Adrenal gland (tissue), 12 donors: Measurements from ENCODE around the gene SLC30A9. TPM values are rescaled to one million over a fixed set of nuclear protein-coding genes. Genes with fewer than 3 reads are reported as not detected.

Source experiments
- DNase-seq, 7 donors: peaks; one replicate each; pipeline ENCODE4 v3.0.0-alpha.2; 2019 to 2020
- H3K27ac ChIP-seq, 5 donors: fragments of 200-600 bp; sonication (generic) in 4 of 5; 1 replicate in 3 of 5; 2 replicates in 2 of 5; pipeline versions ENCODE4 v1.5.1 to v1.8.0; 2016 to 2020; ENCODE audit warnings: mild to moderate bottlenecking in 1 of 5
- H3K27me3 ChIP-seq: fragments of 200-600 bp; 2 replicates; pipeline ENCODE4 v1.8.0; 2021
- H3K36me3 ChIP-seq, 2 donors: fragments of 200-600 bp; replicated peaks in 1 of 2; 1 replicate in 1 of 2; 2 replicates in 1 of 2; pipeline versions ENCODE4 v1.5.1 to v1.8.0; 2018 to 2022
- H3K4me1 ChIP-seq, 2 donors: fragments of 200-600 bp; replicated peaks in 1 of 2; 1 replicate in 1 of 2; 2 replicates in 1 of 2; pipeline versions ENCODE4 v1.5.1 to v1.8.0; 2018 to 2021
- H3K4me3 ChIP-seq, 4 donors: fragments of 200-600 bp; sonication (generic) in 3 of 4; one replicate each; pipeline ENCODE4 v1.5.1; 2016 to 2018
- H3K9me3 ChIP-seq, 3 donors: fragments of 200-600 bp; sonication (generic) in 1 of 3; replicated peaks in 1 of 3; 1 replicate in 2 of 3; 2 replicates in 1 of 3; pipeline versions ENCODE4 v1.5.1 to v1.8.0; 2016 to 2021
- POLR2A ChIP-seq, 2 donors: fragments of 450-650 bp; IDR thresholded peaks; one replicate each; pipeline ENCODE4 v1.6.1; 2017; ENCODE audit warnings: antibody characterized with exemption in 2 of 2, mild to moderate bottlenecking in 2 of 2, moderate library complexity in 1 of 2
- WGBS, 4 donors: extraction: QIAGEN DNeasy Blood & Tissue Kit in 2 of 4; methylation state at CpG; one replicate each; pipeline versions ENCODE4 v1.1.5 to v1.1.7; 2013 to 2017; 5-methylcytosine and 5-hydroxymethylcytosine counted together
- intact Hi-C, 2 donors: fragments of 100-400 bp; cut with DNase I; formaldehyde crosslinking; loops; one replicate each; pipeline versions ENCODE4 v1.14.1 to v1.15.0; 2022 to 2023
- polyA plus RNA-seq, 3 donors: library from polyadenylated mRNA; stranded (reverse); fragments of 200-250 nt in 2 of 3; fragments of 350-450 nt in 1 of 3; fragmentation: Illumina TruSeq in 1 of 3; extraction: RNeasy Lipid Tissue Mini Kit (QIAGEN cat#74804) in 1 of 3; gene quantifications; one replicate each; pipeline ENCODE4 v1.2.3, GENCODE V29; 2013 to 2014
- total RNA-seq, 9 donors: library from RNA; depleted of rRNA in 4 of 9; stranded (reverse); fragments of >200 nt in 4 of 9; fragments of 120-200 nt in 1 of 9; fragmentation: NEBNext Ultra II Directional in 1 of 9; extraction: Animal tissue kit (Norgen Biotek cat#: 25700) in 1 of 9; gene quantifications; one replicate each; pipeline versions ENCODE4 v1.1.0 to v1.2.4, GENCODE V29; 2013 to 2023
- TF ChIP-seq, protein P1 (sequence below), 6 experiments: fragments of 450-650 bp in 4 of 6; fragments of 200-600 bp in 2 of 6; sonication (generic) in 1 of 6; IDR thresholded peaks; 1 replicate in 5 of 6; 2 replicates in 1 of 6; pipeline versions ENCODE4 v1.5.1 to v1.8.0; 2016 to 2021; ENCODE audit warnings: antibody characterized with exemption in 6 of 6, mild to moderate bottlenecking in 2 of 6, moderate library complexity in 1 of 6
- donor health status: healthy with polysubstance abuse.
- donor health status: Bipolar disorder and iron deficiency.
- donor health status: DM: yes; HTN: yes; CAD: no.
- donor health status: DM: no; HTN: no; CAD: no.
- donor health status: DM: no; HTN: no; CAD: no.
- donor health status: DM: yes; HTN: yes; CAD: no.

SLC30A9 gene
- total and polyA plus RNA-seq, 12 donors, result 12.5 to 157 (median 72.9) TPM

GRCh38 chr4:41964401-41964800 is 25.9 kb upstream of the SLC30A9 start:
- intact Hi-C loops, result no loop called here
- no peaks in the 10 kb centered on the region for H3K36me3 ChIP-seq
- H3K27ac ChIP-seq, result no peak overlapping the region
- H3K27me3 ChIP-seq, result no peaks in the 10 kb centered on the region
- no peaks in the 10 kb centered on the region for H3K4me1 ChIP-seq
- no peaks in the 10 kb centered on the region for H3K9me3 ChIP-seq
- DNase-seq, result no peak
- TF ChIP-seq, protein P1, sequence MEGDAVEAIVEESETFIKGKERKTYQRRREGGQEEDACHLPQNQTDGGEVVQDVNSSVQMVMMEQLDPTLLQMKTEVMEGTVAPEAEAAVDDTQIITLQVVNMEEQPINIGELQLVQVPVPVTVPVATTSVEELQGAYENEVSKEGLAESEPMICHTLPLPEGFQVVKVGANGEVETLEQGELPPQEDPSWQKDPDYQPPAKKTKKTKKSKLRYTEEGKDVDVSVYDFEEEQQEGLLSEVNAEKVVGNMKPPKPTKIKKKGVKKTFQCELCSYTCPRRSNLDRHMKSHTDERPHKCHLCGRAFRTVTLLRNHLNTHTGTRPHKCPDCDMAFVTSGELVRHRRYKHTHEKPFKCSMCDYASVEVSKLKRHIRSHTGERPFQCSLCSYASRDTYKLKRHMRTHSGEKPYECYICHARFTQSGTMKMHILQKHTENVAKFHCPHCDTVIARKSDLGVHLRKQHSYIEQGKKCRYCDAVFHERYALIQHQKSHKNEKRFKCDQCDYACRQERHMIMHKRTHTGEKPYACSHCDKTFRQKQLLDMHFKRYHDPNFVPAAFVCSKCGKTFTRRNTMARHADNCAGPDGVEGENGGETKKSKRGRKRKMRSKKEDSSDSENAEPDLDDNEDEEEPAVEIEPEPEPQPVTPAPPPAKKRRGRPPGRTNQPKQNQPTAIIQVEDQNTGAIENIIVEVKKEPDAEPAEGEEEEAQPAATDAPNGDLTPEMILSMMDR (IDR thresholded peaks at IDR 0.05), result no peak
- no peak for TF ChIP-seq POLR2A (IDR thresholded peaks at IDR 0.05)
- WGBS, 4 donors, result 86 to 100% (median 94%) methylated on average over 1 of the region's 1 CpG
- H3K4me3 ChIP-seq, result no peak overlapping the region

DNA sequence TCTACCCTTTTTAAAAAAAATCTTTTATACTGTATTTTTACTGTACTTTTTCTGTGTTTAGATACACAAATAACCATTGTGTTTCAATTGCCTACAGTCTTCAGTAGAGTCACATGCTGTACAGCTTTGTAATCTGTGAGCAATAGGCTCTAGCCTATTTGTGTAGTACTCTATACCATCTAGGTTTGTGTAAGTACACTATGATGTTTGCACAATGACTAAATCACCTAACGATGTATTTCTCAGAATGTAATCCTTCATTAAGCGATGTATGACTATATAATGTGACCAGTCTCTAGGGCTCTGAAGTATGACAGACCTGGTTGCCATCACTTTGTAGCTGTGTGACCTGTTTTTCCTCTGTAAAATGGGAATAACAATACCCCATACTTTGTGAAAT is 22.9 kb upstream of the SLC30A9 start:
- intact Hi-C loops, result no loop called here
- TF ChIP-seq POLR2A (IDR thresholded peaks at IDR 0.05), result no peak
- TF ChIP-seq, protein P1 (IDR thresholded peaks at IDR 0.05), result no peak
- DNase-seq, result no peak
- no peak overlapping the region for H3K27ac ChIP-seq
- no peaks in the 10 kb centered on the region for H3K27me3 ChIP-seq
- no peaks in the 10 kb centered on the region for H3K4me1 ChIP-seq
- H3K4me3 ChIP-seq, result no peak overlapping the region
- H3K9me3 ChIP-seq, result no peaks in the 10 kb centered on the region
- no peaks in the 10 kb centered on the region for H3K36me3 ChIP-seq
- 91 to 100% (median 97%) methylated on average over 2 of the region's 2 CpGs for WGBS, 4 donors

DNA sequence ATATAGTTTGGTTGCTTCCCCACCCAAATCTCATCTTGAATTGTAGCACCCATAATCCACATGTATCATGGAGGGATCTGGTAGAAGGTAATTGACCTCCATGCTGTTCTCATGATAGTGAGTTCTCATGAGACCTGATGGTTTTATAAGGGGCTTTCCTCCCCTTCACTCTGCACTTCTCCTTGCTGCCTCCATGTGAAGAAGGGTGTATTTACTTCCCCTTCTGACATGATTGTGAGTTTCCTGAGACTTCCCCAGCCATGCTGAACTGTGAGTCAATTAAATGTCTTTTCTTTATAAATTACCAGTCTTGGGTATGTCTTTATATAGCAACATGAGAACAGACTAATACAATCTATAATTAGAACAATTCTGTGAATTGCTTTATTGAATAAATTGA is 20.7 kb upstream of the SLC30A9 start:
- Histone ChIP-seq H3K27me3 (no peaks in the 10 kb centered on the region), H3K27ac (no peak overlapping the region), H3K9me3 (no peaks in the 10 kb centered on the region), H3K4me3 (no peak overlapping the region), H3K4me1 (no peaks in the 10 kb centered on the region), H3K36me3 (no peaks in the 10 kb centered on the region)
- DNase-seq, result no peak
- intact Hi-C loops, result no loop called here
- TF ChIP-seq POLR2A (IDR thresholded peaks at IDR 0.05), result no peak
- TF ChIP-seq, protein P1 (IDR thresholded peaks at IDR 0.05), result no peak

DNA sequence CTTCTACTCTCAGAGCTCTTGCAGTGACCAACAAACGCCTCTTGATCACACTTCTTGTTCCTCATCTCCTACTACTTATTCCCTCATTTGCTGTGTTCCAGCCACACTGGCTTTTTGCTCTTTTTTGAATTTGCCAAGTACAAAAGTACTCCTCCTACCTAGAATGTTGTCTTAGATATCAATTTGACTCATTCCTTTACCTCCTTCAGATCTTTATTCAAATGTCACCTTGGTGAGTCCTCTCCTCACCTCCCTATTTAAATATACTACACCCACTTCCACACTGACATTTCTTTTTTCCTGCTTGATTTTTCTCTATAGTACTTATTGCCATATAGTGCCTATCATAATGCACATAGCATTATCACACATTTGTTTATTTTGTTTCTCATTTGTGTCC is 15.0 kb upstream of the SLC30A9 start:
- no peak for DNase-seq
- TF ChIP-seq POLR2A (IDR thresholded peaks at IDR 0.05), result no peak
- TF ChIP-seq, protein P1 (IDR thresholded peaks at IDR 0.05), result no peak
- 65 to 76% (median 69%) methylated on average over 1 of the region's 1 CpG for WGBS, 4 donors
- no peaks in the 10 kb centered on the region for H3K4me1 ChIP-seq
- intact Hi-C loops, result no loop called here
- no peak overlapping the region for H3K27ac ChIP-seq
- H3K36me3 ChIP-seq, result no peaks in the 10 kb centered on the region
- no peaks in the 10 kb centered on the region for H3K9me3 ChIP-seq
- no peaks in the 10 kb centered on the region for H3K27me3 ChIP-seq
- H3K4me3 ChIP-seq, result no peak overlapping the region
